ENCODE measurements around the gene NR2F1-AS1. TPM values are rescaled to one million over a fixed set of nuclear protein-coding genes. Genes with fewer than 3 reads are reported as not detected.

NR2F1-AS1 gene
- total and polyA plus RNA-seq, 2 experiments from 2014 or later = 0.59 to 4.5 TPM

GRCh38 chr5:93384026-93384425, 197.0 kb downstream of the NR2F1-AS1 start (continued):
- no peak for TF ChIP-seq ZNF462 (CRISPR knock-in tag; IDR thresholded peaks at IDR 0.05)
- TF ChIP-seq ZNF114 (CRISPR knock-in tag; IDR thresholded peaks at IDR 0.05) = no peak
- TF ChIP-seq EZH2phosphoT487 (IDR thresholded peaks at IDR 0.05; ENCODE audit: unreplicated experiment) = no peak
- TF ChIP-seq EZH2 (IDR thresholded peaks at IDR 0.05; ENCODE audit: low read depth, unreplicated experiment) = no peak
- TF ChIP-seq POLR2AphosphoS5 (IDR thresholded peaks at IDR 0.05; ENCODE audit: low read depth) = no peak
- TF ChIP-seq JUNB (IDR thresholded peaks at IDR 0.05; ENCODE audit: unreplicated experiment) = no peak
- no peak for TF ChIP-seq NANOG (IDR thresholded peaks at IDR 0.05; ENCODE audit: borderline replicate concordance)
- no peak for TF ChIP-seq CREB1 (CRISPR knock-in tag; IDR thresholded peaks at IDR 0.05; ENCODE audit: low read depth)
- no peak for TF ChIP-seq ETS1 (IDR thresholded peaks at IDR 0.05)
